GM19025 (cell line): ENCODE results near the gene DCAF8L2.
"Not testable (repeated sequence)": the region's sequence is repeated elsewhere in the genome, so short reads cannot be mapped to it uniquely, and the experiment has no call there.

Experiments used
- ATAC-seq: cut with Tn5 transposase; IDR thresholded peaks from one replicate; pipeline ENCODE4 v1.9.1; 2021; ENCODE audit warnings: mild to moderate bottlenecking, low read depth, moderate library complexity; ENCODE audit not compliant: unreplicated experiment

DCAF8L2 gene

DNA sequence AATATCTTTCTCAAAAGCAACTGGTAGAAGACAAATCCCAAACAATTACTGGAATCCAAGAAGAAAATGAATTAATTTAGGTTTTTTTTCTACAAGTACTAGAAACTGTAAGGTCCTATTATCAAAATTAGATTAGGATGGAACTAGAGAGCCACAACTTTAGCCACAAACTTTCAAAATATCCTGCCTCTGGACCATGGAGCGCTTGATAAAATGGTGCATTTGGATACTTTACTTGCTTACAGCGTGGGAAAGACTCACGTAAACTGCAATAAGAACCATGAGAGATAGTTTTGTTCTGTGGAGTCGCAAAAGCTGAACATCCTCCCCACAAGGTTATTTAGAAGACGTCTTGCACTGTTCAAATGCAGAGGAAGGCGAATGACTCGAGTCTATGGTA is at the start of gene DCAF8L2:
TSS of gene DCAF8L2 (plus strand) at position 301 of the 400 bp plus-strand sequence. CDS start 156,552 bp downstream, outside the sequence.
- no peak for ATAC-seq

DNA sequence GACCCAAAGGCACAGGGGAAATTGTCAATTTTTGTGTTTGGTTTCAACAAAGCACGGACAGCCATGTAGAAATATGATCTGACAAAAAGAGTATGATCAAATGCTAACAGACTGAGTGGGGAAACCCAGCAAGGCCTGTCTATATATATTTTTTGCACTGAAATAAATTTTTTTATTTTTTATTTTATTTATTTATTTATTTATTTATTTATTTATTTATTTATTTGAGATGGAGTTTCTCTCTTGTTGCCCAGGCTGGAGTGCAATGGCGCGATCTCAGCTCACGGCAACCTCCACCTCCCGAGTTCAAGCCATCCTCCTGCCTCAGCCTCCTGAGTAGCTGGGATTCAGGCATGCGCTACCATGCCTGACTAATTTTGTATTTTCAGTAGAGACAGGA is 49.0 kb upstream of the DCAF8L2 start:
- not testable (repeated sequence) for ATAC-seq

DNA sequence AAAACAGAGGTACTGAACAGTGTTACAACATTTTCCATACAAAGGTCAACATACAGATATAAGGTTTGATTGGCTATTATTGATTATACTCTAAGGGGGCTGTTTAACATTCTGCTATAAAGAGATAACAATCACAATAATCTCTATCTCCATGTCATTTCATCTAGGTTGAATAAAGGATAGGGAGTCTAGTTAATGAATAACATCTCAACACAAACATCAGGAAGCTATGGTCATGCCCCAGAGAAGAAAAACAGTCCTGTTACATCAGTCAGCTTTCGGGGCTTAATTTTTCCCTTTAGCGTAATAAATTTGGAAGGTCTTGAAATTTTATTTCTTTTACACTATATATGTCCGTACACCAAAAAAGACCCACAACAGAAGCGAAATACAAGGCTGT is 41.5 kb upstream of the DCAF8L2 start:
- no peak for ATAC-seq

DNA sequence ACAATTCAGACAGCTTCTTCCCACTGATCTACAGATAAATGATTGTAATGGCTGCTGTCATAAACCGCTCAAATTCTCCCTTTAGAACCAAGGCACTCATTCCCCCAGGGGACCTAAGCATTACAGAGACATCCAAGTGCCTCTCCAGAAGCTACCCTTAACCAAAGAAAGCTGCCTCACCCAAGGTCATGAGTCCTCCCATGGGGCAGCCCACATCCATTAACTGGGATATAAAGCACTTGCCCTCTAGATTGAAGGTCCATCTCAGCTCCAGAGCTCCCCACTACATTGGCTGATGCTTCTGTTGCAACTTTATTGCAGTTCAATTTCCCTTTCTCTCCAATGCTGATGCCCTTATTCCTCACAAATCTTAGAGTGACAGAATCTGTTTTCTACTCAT is 40.5 kb upstream of the DCAF8L2 start:
- no peak for ATAC-seq

DNA sequence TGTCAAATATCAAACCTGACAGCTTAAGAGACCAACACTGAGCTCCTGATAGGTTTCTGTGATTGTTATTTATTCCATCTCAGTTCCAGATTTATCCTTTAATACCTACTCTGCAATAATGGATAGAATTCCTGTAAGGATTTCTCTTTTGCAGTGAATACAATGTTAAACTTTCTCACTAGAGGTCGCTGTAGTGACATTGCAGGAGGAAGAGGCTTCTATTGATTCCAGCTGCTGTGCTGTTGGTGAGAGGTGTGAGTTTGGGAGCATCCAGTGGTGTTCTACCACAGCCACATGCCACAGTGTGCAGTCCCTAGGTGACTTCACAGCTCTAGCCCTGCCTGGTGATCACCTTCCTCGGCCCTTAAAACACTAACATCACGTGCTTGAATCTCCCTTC is 34.6 kb upstream of the DCAF8L2 start:
- no peak for ATAC-seq

DNA sequence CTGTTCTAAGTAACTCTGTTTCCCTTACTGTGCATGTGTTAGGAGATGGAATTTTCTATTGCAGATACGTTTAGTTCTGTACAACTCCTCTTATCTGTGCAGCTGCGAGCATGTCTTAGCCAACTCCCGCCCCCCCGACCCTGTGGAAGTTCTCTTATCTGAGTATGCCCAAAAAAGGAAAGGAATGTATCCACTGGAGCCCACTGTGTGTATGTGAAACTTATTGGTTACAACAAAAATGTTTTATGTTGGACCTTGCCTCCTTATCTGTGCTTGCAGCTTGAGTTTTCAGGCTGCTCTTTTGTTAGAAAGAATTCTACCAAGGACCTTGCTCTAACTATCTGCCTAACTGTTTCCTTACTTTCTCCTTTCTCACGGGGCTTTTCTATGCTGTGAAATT is 24.2 kb upstream of the DCAF8L2 start:
- ATAC-seq: no peak

DNA sequence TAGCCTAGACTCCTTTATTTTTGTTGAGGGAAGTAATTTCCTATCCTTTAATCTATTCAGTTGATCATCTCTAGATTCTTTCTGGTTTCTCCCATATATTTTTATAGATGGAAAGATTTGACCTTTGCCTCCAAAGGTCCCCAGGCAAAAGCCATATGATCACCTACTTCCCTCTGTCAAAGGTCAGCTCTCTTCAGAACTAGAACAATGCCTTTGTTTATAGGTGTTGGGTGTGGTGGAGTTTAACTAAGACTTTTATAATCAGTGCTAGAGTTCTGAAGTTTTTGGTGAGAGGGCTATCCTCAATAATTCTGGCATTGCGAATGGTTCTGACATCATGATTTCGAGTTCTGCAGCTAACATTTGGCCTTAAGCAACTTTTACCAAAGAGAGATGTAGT is 19.0 kb upstream of the DCAF8L2 start:
- no peak for ATAC-seq

DNA sequence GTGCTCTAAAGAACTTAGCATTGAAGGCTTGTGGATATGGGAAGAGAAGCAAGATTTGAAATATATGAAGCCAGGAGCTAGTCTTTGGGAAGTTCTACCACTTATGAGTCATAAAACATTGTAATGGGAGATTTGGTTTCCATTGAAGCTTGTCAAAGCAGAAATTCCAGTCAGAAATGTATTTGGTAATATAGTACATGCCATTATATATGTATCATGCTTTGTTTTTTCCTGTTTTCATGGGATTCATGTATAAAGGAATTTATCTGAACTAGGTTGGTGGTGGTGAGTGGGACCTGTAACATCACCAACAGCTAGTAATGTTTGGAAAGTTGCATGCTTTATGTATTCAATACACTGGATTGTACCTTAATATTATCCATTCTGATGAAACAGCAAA is 14.6 kb upstream of the DCAF8L2 start:
- no peak for ATAC-seq

DNA sequence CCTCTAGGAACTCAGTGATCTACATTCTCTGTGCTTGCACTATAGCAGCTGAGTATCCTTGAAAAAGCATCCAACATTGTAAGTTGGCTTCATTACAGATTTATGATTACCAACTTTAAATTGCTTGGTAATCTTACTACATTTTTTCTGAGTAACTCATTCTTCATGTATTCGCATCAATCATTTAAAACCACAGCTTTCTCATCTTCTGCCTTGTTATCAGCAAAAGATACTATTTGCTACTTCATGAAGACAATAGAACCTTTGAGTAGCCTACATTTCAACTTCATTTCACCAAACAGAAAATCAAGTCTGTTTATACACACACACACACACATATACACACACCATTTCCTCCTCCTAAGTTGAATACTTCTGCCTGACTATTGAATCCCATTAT is 6.2 kb upstream of the DCAF8L2 start:
- ATAC-seq: no peak

DNA sequence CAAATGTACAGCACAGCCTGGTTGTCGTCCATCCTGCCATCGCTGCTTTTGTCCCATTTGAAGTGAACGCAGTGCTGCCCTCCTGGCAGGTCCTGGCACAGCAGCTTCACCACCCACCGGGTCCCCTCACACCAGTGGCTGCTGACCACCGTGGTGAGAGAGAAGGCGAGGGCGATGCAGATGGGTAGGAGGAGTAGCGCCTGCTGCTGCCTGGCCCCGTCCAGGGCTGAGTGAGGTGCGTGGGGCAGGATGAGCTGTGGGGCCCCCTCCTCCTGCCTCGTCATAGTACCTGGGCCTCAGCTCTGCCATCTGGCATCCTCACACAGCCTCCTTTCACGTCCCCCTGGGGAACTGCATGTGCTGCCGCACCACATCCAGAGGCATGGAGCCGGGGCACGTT is 1.8 kb downstream of the DCAF8L2 start:
- ATAC-seq: no peak

DNA sequence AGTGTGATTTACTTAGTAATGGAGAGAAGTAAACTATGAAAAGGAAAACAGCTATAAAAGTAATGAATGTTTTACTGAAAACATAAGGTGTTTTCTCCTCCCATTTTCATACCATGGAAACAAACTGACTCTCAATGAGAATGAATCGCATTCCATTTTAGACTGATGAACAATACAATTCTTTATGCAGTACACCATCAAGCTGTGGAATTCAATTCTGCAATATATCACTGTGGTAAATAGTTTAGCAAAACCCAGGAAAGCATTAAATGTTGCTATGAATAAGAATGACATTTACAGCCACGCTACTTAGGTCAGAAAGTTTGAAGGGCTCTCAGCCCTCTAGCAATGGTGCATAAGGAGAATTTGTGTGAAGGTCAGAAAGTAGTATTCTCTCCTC is 7.4 kb downstream of the DCAF8L2 start:
- no peak for ATAC-seq

DNA sequence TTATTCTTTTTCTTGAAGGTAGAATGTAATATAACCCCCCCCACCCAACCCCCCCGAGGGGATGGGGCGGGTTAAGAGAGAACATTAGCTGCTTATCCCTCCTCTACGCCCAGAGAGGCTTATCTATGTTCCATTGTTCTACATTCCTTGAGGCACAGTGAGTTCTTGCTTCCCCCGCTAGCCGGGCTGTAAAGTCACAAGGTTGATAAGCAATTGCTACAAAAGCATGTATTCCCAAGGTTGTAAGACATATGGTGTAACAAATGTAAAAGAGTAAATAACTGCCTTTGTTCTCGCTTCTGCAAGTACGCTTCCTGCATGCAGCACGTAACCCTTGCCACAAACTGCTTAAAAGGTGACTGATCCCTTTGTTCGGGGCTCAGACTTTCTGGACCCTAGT is 8.2 kb downstream of the DCAF8L2 start:
- ATAC-seq: no peak

DNA sequence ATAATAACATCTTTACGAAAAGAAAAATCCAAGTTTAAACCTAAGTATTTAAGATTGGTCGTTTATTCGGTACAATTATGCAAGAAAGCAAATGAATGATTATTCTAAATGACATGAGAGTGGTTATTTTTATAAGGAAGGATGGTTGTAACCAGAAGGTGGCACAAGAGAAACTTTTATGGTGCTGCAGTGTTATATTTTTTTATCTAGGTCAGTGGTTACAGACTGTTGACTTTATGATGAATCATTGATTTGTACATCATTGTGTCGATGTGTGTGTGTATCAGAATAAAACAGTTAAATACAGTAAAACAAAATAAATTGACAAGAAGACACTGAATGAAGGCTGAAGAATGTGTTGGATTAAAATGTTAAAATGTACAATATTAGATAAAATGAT is 9.8 kb downstream of the DCAF8L2 start:
- ATAC-seq: no peak

DNA sequence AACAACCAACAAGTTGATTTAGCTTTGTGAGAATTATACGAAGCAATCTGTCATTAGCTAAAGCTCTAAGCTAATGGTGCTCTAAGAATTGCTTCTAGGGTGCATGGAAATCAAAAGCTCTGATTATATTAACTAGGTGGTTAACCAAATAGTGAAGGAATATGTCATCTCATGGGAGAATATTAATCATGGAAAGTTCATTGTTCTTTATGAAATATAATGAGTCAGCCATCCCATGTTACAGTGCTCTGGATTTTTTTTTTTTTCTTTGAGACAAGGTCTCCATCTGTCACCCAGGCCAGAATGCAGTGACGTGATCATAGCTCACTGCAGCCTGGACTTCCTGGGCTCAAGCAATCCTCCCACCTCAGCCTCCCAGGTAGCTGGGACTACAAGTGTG is 10.5 kb downstream of the DCAF8L2 start:
- ATAC-seq: no peak

DNA sequence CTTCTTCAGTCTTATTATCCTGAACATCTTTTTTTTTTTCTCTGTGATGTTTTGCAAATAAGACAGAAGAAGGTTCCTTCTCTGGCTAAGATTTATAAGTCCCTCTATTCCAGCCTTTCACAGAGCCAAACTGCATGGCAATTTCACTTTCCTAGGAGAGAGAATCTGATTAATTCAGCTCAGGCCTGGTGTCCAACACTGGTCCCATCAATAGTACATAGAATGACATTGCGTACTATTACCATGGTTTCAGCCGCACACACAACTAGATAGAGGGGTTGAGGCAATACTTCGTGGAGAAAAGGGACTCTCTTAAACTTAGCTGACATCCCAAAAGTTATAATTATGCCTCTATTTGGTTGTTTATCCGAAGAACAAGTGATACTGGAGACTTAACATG is 18.5 kb downstream of the DCAF8L2 start:
- no peak for ATAC-seq

DNA sequence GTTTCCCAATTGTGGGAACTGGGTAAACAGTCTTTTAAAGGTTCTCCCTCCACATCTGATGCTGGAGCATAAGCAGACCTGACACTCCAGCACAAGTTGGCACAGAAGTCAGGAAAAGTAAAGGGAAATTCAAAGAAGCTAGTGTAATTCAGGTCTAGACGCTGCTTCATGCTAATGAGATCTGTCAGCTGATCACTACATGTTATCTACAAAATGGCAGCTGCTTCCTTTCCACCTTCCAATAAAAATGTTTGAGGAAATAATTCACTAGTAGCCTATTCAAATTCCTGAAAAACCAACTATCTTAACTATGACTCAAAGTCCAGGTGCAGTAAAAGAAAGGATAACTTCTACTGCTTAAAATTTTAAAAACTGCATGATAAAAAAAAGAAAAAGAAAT is 29.3 kb downstream of the DCAF8L2 start:
- ATAC-seq: no peak

DNA sequence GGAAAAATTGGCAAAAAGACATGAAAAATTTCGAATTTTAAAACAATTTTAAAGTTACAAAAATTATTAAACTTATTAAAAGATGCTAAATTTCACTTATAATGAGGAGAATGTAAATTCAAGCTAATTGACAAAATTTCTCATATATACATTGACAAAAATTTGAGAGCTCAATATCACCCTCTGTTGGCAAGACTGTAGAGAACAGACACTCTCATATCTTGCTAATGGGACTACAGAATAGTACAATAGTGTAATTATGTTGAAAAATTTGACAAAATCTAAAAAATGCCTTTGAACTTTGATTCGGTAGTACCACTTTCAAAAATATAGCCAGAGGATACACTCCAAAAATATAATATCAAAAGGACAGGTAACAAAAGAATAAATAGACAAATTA is 29.8 kb downstream of the DCAF8L2 start:
- ATAC-seq: no peak

DNA sequence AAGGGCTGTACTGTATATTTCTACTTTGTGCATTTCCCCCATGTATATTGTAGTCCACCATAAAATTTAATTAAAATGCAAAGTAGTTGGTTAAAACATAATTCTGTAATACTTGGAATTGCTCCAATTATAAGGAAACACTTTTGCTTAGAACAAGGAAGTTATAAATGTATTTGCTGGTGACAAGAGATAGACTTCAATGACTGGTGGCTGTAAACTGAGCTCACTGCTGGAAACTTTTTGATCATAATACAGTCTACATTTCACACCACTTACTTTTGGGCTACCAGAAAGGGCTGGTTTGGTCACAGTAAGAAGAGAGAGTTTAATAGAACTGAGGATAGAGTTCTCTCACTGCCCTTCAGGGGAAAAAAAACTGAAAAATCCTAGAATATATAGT is 32.7 kb downstream of the DCAF8L2 start:
- ATAC-seq: no peak

DNA sequence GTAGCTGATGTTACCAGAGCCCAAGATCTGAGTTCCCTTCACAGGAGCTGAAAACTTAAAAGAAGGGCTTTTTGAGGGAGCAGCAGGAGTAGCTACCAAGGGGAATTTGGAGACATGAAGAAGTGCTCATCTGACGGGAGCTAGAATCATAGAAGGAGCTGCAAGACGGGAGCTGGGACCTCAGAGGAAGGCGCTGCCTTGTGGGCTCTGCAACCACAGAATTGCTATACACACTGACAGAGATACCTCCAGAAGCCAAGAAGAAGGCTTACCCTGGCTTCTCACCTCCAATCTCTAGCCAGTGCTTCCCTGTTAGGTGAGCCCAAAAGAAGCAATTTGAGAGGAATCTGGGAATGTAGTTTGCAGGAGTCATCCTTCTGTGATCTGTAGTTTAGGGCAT is 35.9 kb downstream of the DCAF8L2 start:
- ATAC-seq: no peak

DNA sequence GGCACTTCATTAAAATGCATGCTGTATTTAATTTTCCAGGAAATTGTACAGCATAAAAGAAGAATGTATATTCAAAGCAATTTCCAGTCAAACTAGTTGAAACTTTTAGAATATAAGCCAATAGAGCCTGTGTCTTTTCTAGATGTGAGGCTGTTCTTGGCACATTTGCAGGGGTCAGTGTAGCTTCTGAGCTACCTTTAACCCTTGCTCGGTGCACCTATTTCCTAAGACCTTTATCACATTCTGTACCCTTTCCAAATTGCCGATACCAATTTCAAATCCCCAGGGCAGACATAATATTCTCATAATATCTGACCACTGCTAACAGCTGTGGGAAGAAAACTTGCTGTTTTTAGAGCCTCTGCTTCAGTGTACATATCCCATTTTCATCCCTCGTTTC is 43.2 kb downstream of the DCAF8L2 start:
- no peak for ATAC-seq

DNA sequence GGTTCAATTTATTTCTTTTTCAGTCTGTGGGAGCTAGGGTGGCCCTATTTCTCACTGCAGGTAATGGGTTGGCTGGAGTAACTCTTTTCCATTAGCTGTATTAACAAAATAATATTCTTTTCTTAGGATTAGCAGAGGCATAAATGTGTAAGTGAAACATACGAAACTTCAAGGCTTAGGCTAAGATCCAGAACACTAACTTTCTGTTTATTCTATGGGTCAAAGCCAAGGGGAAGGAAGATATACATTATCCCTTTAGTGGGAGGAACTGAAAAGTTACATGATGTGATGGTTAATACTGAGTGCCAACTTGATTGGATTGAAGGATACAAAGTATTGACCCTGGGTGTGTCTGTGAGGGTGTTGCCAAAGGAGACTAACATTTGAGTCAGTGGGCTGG is 66.4 kb downstream of the DCAF8L2 start:
- ATAC-seq: no peak

DNA sequence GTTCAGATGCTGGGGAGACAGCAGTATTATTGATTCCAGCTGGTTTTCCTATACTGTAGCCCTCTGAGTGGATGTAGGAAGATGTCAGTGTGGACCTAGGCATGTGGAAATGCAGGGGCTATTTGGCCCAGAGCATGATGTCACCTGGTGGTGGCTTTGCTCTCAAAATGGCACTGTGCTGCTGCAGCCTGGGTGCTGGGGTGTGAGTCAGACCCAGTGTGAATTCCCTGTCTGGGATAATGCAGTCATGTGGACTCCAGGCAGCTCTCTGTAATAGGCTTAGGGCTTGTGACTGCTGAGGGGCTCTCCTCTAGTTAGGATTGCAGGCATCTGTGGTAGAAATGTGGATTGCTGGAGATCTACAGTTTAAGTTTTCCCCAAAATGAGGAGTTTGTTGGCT is 70.7 kb downstream of the DCAF8L2 start:
- ATAC-seq: no peak

DNA sequence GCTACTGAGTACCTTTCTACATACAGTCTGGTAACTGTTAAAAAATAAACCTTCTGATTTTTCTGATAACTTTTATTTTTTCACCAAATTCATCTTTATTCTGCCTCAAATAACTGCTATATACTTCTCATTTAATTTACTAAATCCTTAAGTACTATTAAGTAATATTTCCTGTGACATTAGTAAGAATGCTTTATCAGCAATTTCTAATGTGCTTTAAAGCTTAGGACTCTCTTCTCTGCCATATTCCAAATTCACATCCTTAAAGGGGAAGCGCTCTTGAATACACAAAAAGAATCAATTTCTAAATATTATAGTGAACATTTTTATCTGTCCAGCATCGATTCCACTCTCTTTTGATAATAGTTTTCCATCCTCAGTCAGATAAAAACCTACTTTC is 81.1 kb downstream of the DCAF8L2 start:
- ATAC-seq: no peak

DNA sequence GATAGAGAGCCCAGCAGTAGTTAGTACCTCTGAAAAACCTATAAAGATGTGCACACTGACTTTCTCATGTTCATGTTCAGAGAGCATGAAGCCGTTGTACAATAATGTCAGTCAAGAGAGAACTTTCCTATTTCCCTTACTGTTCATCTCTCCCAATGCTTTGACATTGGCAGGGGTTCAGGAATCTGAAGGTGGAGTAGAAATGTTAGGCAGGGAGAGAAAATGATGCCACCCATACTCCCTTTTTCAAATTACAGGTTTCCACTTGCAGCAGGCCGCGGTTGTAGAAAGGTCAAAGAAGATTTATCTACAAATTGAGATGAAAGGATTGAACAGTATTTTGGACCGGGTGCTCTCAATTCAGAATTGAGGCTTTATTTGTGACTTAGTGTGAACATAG is 84.3 kb downstream of the DCAF8L2 start:
- ATAC-seq: no peak
